OCI-LY3 (cell line): ENCODE data around the gene XRCC4.

Experiments
- H2AFZ ChIP-seq: fragments of 200-600, 300-600 bp; shearing (Covaris generic); 2 replicates; pipeline ENCODE4 v1.6.0; 2014; ENCODE audit warnings: antibody characterized with exemption, low read depth, low read length
- H3K27ac ChIP-seq: fragments of 200-600, 300-600 bp; sonication (generic); 2 replicates; pipeline ENCODE4 v1.5.1; 2014; ENCODE audit warnings: mild to moderate bottlenecking, low read length, moderate library complexity, mixed read lengths
- H3K27me3 ChIP-seq: fragments of 200-600, 300-600 bp; sonication (generic); 2 replicates; pipeline ENCODE4 v1.6.1; 2014; ENCODE audit warnings: low read depth, low read length, mixed read lengths
- H3K36me3 ChIP-seq: fragments of 200-600, 300-600 bp; sonication (generic); replicated peaks from 2 replicates; pipeline ENCODE3; 2014; ENCODE audit warnings: low read depth, low read length, mixed read lengths
- H3K4me1 ChIP-seq: fragments of 300-600, 200-600 bp; sonication (generic); 2 replicates; pipeline ENCODE4 v1.6.1; 2014; ENCODE audit warnings: low read length, mixed read lengths
- H3K4me2 ChIP-seq: fragments of 200-600, 300-600 bp; sonication (generic); 2 replicates; pipeline ENCODE4 v1.6.1; 2014; ENCODE audit warnings: low read length, mixed read lengths
- H3K4me3 ChIP-seq: fragments of 300-600, 200-600 bp; sonication (generic); 2 replicates; pipeline ENCODE4 v1.5.1; 2014; ENCODE audit warnings: antibody characterized with exemption, mild to moderate bottlenecking, low read length, moderate library complexity
- H3K79me2 ChIP-seq: fragments of 300-600, 200-600 bp; shearing (Covaris generic); 2 replicates; pipeline ENCODE4 v1.6.1; 2014; ENCODE audit warnings: mild to moderate bottlenecking, low read length, mixed read lengths
- H3K9ac ChIP-seq: fragments of 300-600, 200-600 bp; shearing (Covaris generic); 2 replicates; pipeline ENCODE4 v1.6.0; 2014; ENCODE audit warnings: mild to moderate bottlenecking, low read length, moderate library complexity
- H3K9me3 ChIP-seq: fragments of 200-600, 300-600 bp; shearing (Covaris generic); 2 replicates; pipeline ENCODE4 v1.6.1; 2014; ENCODE audit warnings: low read length, mixed read lengths; ENCODE audit not compliant: insufficient read depth
- H4K20me1 ChIP-seq: fragments of 200-600, 300-600 bp; sonication (generic); 2 replicates; pipeline ENCODE4 v1.6.1; 2016; ENCODE audit warnings: low read length, mixed read lengths; ENCODE audit not compliant: insufficient read depth
- EZH2phosphoT487 ChIP-seq: fragments of 200-600 bp; shearing (Covaris generic); IDR thresholded peaks from 2 replicates; pipeline ENCODE4 v1.6.1; 2018; ENCODE audit warnings: antibody characterized with exemption, mixed run types, low read depth
- TF ChIP-seq, protein P1 (sequence below): fragments of 200-600, 300-600 bp; sonication (generic); IDR thresholded peaks from 2 replicates; pipeline ENCODE4 v1.5.1; 2014; ENCODE audit warnings: antibody characterized with exemption, low read length, low read depth

The XRCC4 gene

DNA sequence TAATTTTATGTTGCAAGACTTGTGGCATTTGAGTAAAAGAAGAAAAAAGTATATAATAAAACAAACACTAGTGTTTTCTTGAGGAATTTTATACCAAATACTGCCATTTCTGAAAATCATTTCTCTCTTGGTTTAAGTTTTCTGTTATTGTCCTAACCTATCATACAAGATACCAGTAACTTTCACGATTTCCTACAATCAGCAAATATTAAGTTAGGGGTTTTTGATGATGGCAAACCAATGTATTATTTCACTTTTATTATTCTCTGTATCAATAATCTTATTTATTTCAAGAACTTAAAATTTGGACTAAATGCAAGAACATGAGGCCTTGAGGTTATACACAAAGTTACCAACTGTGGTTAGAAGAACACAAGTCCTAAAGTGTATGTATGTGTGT is 285.2 kb downstream of the XRCC4 start:
- Histone ChIP-seq H3K4me1 (peaks cover 25% of the 10 kb centered on the region), H3K9me3 (no peaks in the 10 kb centered on the region), H3K36me3 (no peaks in the 10 kb centered on the region), H4K20me1 (no peaks in the 10 kb centered on the region), H3K4me2 (no peak overlapping the region), H3K4me3 (no peak overlapping the region), H3K9ac (no peak overlapping the region), H3K27ac (no peak overlapping the region), H2AFZ (no peak overlapping the region), H3K27me3 (no peaks in the 10 kb centered on the region), H3K79me2 (no peaks in the 10 kb centered on the region)
- TF ChIP-seq, protein P1, sequence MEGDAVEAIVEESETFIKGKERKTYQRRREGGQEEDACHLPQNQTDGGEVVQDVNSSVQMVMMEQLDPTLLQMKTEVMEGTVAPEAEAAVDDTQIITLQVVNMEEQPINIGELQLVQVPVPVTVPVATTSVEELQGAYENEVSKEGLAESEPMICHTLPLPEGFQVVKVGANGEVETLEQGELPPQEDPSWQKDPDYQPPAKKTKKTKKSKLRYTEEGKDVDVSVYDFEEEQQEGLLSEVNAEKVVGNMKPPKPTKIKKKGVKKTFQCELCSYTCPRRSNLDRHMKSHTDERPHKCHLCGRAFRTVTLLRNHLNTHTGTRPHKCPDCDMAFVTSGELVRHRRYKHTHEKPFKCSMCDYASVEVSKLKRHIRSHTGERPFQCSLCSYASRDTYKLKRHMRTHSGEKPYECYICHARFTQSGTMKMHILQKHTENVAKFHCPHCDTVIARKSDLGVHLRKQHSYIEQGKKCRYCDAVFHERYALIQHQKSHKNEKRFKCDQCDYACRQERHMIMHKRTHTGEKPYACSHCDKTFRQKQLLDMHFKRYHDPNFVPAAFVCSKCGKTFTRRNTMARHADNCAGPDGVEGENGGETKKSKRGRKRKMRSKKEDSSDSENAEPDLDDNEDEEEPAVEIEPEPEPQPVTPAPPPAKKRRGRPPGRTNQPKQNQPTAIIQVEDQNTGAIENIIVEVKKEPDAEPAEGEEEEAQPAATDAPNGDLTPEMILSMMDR, result no peak
- no peak for TF ChIP-seq EZH2phosphoT487

DNA sequence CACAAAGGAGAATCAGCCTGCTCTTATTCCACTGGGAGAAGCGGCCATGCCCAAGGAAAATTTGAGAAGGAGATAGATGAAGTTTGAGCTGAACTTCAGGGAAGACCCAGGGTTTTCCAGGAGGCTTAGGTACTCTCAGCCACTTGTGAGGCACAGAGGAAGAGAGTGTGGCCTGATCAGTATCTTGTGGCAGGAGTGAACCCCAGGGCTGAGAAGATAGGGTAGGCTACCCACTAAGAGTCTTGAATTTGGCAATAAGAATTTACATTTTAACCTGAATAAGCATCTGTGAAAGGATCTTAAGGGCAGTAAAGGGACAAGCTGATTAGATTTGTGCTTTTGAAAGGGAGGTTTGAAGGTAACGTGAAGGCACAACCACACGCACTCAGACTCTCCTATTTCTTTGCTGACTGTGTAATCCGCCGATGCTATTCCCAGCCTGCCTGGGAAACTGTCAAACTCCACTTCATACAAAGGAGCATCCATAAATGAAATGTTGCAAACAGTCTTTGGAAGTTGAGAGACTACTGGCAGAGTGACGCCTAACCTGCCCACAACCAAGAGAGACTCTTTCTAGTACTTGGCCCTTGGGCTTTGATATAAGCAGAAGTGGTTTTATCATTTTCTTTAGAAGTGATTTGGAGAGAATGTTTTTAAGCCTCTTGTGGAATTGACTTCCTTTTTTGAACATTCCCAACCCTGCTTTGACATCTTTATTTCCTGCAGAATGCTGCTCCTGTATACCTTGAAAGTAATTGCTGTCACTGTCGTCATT is 286.0 kb downstream of the XRCC4 start:
- H3K27me3 ChIP-seq, result no peaks in the 10 kb centered on the region
- no peak overlapping the region for H3K9ac ChIP-seq
- no peaks in the 10 kb centered on the region for H3K9me3 ChIP-seq
- H3K4me1 ChIP-seq, result peaks cover 30% of the 10 kb centered on the region
- H3K36me3 ChIP-seq, result no peaks in the 10 kb centered on the region
- H3K27ac ChIP-seq, result no peak overlapping the region
- H3K4me3 ChIP-seq, result no peak overlapping the region
- no peak for TF ChIP-seq EZH2phosphoT487
- TF ChIP-seq, protein P1, result no peak
- no peaks in the 10 kb centered on the region for H4K20me1 ChIP-seq
- H3K4me2 ChIP-seq, result peak overlapping the region; percentile 79
- H2AFZ ChIP-seq, result no peak overlapping the region
- H3K79me2 ChIP-seq, result no peaks in the 10 kb centered on the region

DNA sequence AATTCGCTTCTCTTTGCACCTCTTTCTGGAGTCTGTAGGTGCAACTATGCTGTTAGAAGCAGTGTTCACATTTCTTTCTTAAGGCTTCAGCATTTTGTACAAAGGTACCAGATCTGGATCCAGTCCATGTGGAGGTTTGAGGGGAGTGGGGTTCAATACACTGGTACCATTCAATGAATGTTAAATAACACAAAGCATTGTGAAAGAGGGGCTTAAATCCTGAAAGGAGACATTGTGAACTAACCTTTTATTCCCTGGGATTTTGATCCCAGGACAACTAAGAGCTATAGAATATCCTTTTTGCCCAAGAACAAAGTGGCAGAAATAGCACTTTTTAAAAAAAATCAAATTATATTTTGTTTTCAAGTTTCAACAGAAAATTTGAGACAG is 286.5 kb downstream of the XRCC4 start:
- Histone ChIP-seq H3K4me1 (peaks cover 36% of the 10 kb centered on the region), H3K4me2 (peak overlapping the region; percentile 79), H3K9ac (no peak overlapping the region), H2AFZ (no peak overlapping the region), H3K27me3 (no peaks in the 10 kb centered on the region), H3K36me3 (no peaks in the 10 kb centered on the region), H3K4me3 (peak overlapping the region; percentile 48; the same call in 1 of the 2 replicates), H4K20me1 (no peaks in the 10 kb centered on the region), H3K9me3 (no peaks in the 10 kb centered on the region), H3K27ac (no peak overlapping the region; the same call in 1 of the 2 replicates), H3K79me2 (no peaks in the 10 kb centered on the region)
- TF ChIP-seq, protein P1, result no peak
- TF ChIP-seq EZH2phosphoT487, result no peak

DNA sequence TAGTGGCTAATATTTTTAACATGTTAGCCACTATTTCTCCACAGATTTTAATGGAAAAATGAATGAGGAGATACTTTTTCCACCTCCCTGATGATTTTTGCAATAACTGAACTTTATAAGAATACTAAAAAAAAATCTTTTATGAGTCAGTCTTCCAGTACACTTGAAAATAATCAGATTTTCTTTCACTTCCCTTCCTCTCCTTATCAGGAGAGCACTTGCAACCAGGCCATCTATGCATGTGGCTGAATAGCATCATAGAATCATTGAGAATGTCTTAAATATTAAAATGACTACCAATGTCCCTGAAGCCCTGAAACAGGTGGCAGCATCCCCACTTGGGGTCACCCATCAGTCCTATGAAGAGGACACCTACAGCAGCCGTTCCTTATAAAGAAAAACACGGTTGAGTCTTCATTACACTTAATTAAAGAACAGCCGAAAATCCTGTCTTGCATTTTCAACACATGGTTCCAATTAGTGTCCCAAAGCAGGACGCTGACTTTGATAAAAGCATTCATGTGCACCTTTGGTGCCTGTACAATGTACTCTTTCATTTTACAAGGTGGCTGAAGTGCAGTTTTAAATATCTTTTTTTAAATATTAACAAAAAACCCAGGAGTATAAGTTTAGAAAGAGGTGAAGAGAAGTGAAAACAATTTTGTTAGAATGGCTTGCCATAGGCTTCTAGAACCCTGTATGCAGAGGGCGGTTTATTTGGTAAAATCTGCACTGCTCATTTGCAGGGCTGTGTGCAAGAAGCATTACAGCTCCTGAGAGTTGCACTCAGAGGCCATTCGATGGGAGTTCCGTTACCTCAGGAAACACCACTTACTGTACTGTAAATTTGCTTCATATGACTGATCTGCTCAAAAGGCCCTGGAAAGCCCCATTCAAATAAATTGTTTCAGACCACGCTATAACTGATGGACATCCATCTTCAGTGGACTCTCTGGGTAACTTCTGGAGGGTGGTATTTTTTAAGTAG is 287.3 kb downstream of the XRCC4 start:
- TF ChIP-seq, protein P1, result no peak
- no peak for TF ChIP-seq EZH2phosphoT487
- Histone ChIP-seq H3K9ac (0 out of 2 replicates have a peak overlapping the region, but pooled peaks have one; percentile 9), H3K4me3 (peak overlapping the region; percentile 48), H3K4me2 (peak overlapping the region; percentile 79), H3K36me3 (no peaks in the 10 kb centered on the region), H3K4me1 (peaks cover 41% of the 10 kb centered on the region), H3K27ac (peak overlapping the region; percentile 66), H2AFZ (no peak overlapping the region), H3K9me3 (no peaks in the 10 kb centered on the region), H3K27me3 (no peaks in the 10 kb centered on the region), H4K20me1 (no peaks in the 10 kb centered on the region), H3K79me2 (no peaks in the 10 kb centered on the region)
